Hepatocyte (in vitro differentiated cells): ENCODE measurements around the gene GALT. TPM values are rescaled to one million over a fixed set of nuclear protein-coding genes. Genes with fewer than 3 reads are reported as not detected.

Experiments used
- DNase-seq: peaks from one replicate; pipeline ENCODE4 v3.0.0-alpha.2; 2016; ENCODE audit warnings: low spot score
- H2AFZ ChIP-seq: fragments of 200-600 bp; sonication (generic); 2 replicates; pipeline ENCODE4 v1.6.0; 2016; ENCODE audit warnings: antibody characterized with exemption, mild to moderate bottlenecking
- H3K27ac ChIP-seq: fragments of 200-600 bp; sonication (generic); 2 replicates; pipeline ENCODE4 v1.5.1; 2016; ENCODE audit warnings: mild to moderate bottlenecking
- H3K27me3 ChIP-seq: fragments of 200-600 bp; sonication (generic); 2 replicates; pipeline ENCODE4 v1.6.1; 2016
- H3K36me3 ChIP-seq: fragments of 200-600 bp; sonication (generic); replicated peaks from 2 replicates; pipeline ENCODE4 v1.5.1; 2016; ENCODE audit warnings: low read depth; ENCODE audit not compliant: insufficient read depth
- H3K4me1 ChIP-seq: fragments of 200-600 bp; sonication (generic); 2 replicates; pipeline ENCODE4 v1.5.1; 2016; ENCODE audit warnings: mild to moderate bottlenecking, moderate library complexity; ENCODE audit not compliant: insufficient read depth
- H3K4me2 ChIP-seq: fragments of 200-600 bp; sonication (generic); 2 replicates; pipeline ENCODE4 v1.6.0; 2016
- H3K4me3 ChIP-seq: fragments of 200-600 bp; sonication (generic); 2 replicates; pipeline ENCODE4 v1.5.1; 2016; ENCODE audit warnings: mild to moderate bottlenecking
- H3K79me2 ChIP-seq: fragments of 200-600 bp; sonication (generic); 2 replicates; pipeline ENCODE4 v1.6.0; 2017; ENCODE audit warnings: mild to moderate bottlenecking
- H3K9me2 ChIP-seq: fragments of 200-600 bp; sonication (generic); replicated peaks from 2 replicates; pipeline ENCODE4 v1.6.0; 2017; ENCODE audit warnings: mild to moderate bottlenecking; ENCODE audit not compliant: insufficient read depth
- H3K9me3 ChIP-seq: fragments of 200-600 bp; sonication (generic); 2 replicates; pipeline ENCODE4 v1.5.1; 2016; ENCODE audit warnings: low read depth, mild to moderate bottlenecking
- H4K20me1 ChIP-seq: fragments of 200-600 bp; sonication (generic); 2 replicates; pipeline ENCODE4 v1.6.0; 2016; ENCODE audit warnings: mild to moderate bottlenecking; ENCODE audit not compliant: insufficient read depth, poor library complexity, severe bottlenecking
- CTCF ChIP-seq: fragments of 200-600 bp; sonication (generic); IDR thresholded peaks from 2 replicates; pipeline ENCODE4 v1.5.1; 2016; ENCODE audit warnings: antibody characterized with exemption, mild to moderate bottlenecking; ENCODE audit not compliant: poor library complexity
- EZH2 ChIP-seq: fragments of 200-600 bp; sonication (generic); IDR thresholded peaks from 2 replicates; pipeline ENCODE4 v1.6.1; 2016; ENCODE audit warnings: antibody characterized with exemption, mild to moderate bottlenecking, borderline replicate concordance
- EZH2phosphoT487 ChIP-seq: fragments of 200-600 bp; sonication (generic); IDR thresholded peaks from one replicate; pipeline ENCODE4 v1.6.1; 2018; ENCODE audit warnings: antibody characterized with exemption, mild to moderate bottlenecking, low read depth, moderate library complexity; ENCODE audit not compliant: unreplicated experiment, severe bottlenecking
- WGBS: methylation state at CpG from one replicate; pipeline ENCODE4 v1.1.6; 2016; ENCODE audit warnings: low lambda C conversion rate; ENCODE audit errors: missing lambda C conversion rate; 5-methylcytosine and 5-hydroxymethylcytosine counted together
- polyA plus RNA-seq: library from polyadenylated mRNA; unstranded; fragments of >200 nt; fragmentation: Nextera tagmentation; extraction: Ambion mirVana; gene quantifications from 2 replicates; pipeline ENCODE4 v1.2.1, GENCODE V29; 2016
- total RNA-seq: library from RNA; depleted of rRNA; stranded (reverse); fragments of >200 nt; gene quantifications from 2 replicates; pipeline ENCODE4 v1.2.3, GENCODE V29; 2014

Gene GALT
- total and polyA plus RNA-seq, 2 experiments from 2014 or later = 46.1 to 121 TPM

DNA sequence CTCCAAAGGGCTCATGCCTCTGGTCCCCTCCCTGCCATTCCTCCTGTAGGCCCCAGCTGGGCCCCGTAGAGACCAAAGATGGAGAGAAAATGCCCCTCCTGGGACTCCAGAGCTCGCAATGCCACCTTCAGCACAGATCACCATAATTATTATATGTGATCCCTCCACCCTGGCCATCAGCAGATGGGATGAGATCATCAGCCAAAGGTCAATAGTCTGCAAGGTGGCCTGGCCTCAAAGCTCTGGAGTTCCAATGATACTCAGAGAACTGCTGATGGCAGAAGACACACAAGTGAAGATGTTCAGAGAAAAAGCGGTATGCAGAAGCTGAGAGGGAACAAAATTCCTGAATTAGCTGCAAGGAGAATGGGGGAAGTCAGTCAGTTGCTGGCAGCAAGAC lies 39.6 kb upstream of the GALT start:
- 83% methylated on average over 3 of the region's 3 CpGs for WGBS
- Histone ChIP-seq H3K79me2 (peaks cover 13% of the 10 kb centered on the region), H3K9me2 (no peaks in the 10 kb centered on the region), H2AFZ (no peak overlapping the region), H3K4me1 (peaks cover 9% of the 10 kb centered on the region), H3K36me3 (no peaks in the 10 kb centered on the region), H3K27me3 (no peaks in the 10 kb centered on the region), H3K9me3 (no peaks in the 10 kb centered on the region), H3K4me2 (no peak overlapping the region), H3K4me3 (no peak overlapping the region), H4K20me1 (no peaks in the 10 kb centered on the region), H3K27ac (peak overlapping the region; percentile 67)
- TF ChIP-seq EZH2phosphoT487 = no peak
- TF ChIP-seq EZH2 = no peak
- TF ChIP-seq CTCF = no peak
- DNase-seq = peak; percentile 48

- H3K36me3 ChIP-seq = no peaks in the 10 kb centered on the region
These were observed 39.1 kb upstream of the GALT start for GRCh38 chr9:34607331-34607730.

DNA sequence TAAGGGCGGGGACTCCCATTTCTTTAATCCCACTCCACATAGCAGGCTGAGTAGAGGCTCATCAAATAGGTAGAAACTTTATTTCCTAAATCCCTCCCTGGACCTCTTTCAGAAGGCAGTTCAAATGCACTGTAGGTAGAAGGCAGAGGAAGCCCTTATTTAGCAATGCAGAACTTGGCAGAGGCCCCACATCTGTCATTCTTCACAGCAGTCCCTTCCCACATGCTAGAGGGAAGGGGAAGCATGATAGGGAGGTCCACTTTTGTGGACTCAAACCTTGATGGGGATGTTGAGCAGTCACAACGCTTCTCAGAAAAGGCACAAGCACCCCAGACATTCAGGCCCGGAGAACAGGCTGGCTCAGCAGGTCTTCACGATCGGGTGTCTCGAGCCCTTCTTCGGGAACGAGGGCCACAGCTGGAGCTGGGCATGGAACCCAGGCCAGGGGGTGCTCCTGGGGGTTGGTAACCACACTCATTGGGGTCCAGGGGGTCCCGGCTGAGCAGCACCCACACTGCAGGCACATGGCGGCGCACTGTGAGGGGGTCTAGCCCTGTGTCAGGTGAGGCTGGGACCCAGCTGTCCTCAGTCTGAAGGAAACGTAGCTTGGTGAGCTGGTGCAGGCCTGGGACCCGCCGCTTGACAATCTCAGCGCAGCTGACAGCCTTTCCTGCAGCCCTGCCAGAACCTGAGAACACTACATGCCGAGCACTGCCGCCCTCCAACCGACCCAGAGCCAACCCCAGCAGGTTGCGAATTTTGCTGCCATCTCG lies 35.9 kb upstream of the GALT start:
- Histone ChIP-seq H3K27ac (no peak overlapping the region), H4K20me1 (no peaks in the 10 kb centered on the region), H3K4me3 (no peak overlapping the region), H3K9me3 (no peaks in the 10 kb centered on the region), H3K4me2 (peak overlapping the region; percentile 92), H2AFZ (no peak overlapping the region), H3K9me2 (no peaks in the 10 kb centered on the region), H3K79me2 (peaks cover 13% of the 10 kb centered on the region), H3K4me1 (peaks cover 9% of the 10 kb centered on the region), H3K36me3 (no peaks in the 10 kb centered on the region), H3K27me3 (no peaks in the 10 kb centered on the region)
- DNase-seq = no peak
- TF ChIP-seq EZH2 = no peak
- no peak for TF ChIP-seq EZH2phosphoT487
- no peak for TF ChIP-seq CTCF
- 93% methylated on average over 18 of the region's 20 CpGs for WGBS

More at GRCh38 chr9:34607331-34607730, 39.1 kb upstream of the GALT start:
- peaks cover 9% of the 10 kb centered on the region for H3K4me1 ChIP-seq
- no peaks in the 10 kb centered on the region for H3K9me3 ChIP-seq
- H3K9me2 ChIP-seq = no peaks in the 10 kb centered on the region
- H3K27ac ChIP-seq = peak overlapping the region; percentile 67
- no peak overlapping the region for H2AFZ ChIP-seq
- TF ChIP-seq EZH2phosphoT487 = no peak
- no peak for TF ChIP-seq CTCF
- TF ChIP-seq EZH2 = no peak
- DNase-seq = no peak
- no peaks in the 10 kb centered on the region for H3K27me3 ChIP-seq
- 38% methylated on average over 2 of the region's 2 CpGs for WGBS
- H3K79me2 ChIP-seq = peaks cover 13% of the 10 kb centered on the region
- no peak overlapping the region for H3K4me3 ChIP-seq
- H4K20me1 ChIP-seq = no peaks in the 10 kb centered on the region
- H3K4me2 ChIP-seq = no peak overlapping the region
